Measurements from ENCODE around the gene LMF1.

DNA sequence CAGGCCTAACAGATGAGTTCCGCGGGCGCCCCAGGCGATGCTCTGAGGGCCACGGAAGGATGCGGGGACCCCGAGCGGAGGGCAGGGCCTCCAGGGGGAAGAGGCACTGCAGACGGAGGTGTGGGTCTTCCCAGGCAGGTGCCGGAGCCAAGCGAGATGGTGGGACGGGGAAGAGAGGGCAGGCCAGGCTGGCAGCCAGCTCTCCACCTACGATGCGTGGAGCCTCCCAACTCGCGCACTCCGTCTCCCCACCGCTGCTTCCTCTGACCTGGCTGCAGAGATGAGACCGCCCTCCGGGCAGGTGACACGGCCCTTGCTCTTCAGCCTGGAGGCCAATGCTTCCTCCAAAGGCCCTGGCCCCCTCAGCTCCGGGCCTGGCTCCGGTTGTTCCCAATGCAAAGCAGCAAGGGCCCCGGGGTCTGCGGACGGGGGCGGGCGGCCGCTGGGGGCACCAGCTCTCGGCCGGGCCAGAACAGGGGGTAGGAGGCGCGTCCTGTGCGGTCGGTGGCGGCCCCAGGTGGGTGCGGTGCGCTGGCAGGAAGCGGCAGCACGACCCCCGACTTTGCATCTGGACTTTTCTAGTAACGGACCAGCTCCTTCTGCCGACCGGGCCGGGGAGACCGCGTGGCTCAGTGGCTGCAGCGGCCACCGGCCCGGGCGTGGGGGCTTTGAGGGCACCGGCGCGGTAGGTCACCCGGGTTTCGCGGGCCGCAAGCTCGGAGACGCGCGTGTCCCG is 9.2 kb upstream of the LMF1 start:
- TF ChIP-seq, protein P1, sequence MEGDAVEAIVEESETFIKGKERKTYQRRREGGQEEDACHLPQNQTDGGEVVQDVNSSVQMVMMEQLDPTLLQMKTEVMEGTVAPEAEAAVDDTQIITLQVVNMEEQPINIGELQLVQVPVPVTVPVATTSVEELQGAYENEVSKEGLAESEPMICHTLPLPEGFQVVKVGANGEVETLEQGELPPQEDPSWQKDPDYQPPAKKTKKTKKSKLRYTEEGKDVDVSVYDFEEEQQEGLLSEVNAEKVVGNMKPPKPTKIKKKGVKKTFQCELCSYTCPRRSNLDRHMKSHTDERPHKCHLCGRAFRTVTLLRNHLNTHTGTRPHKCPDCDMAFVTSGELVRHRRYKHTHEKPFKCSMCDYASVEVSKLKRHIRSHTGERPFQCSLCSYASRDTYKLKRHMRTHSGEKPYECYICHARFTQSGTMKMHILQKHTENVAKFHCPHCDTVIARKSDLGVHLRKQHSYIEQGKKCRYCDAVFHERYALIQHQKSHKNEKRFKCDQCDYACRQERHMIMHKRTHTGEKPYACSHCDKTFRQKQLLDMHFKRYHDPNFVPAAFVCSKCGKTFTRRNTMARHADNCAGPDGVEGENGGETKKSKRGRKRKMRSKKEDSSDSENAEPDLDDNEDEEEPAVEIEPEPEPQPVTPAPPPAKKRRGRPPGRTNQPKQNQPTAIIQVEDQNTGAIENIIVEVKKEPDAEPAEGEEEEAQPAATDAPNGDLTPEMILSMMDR (IDR thresholded peaks at IDR 0.05) = no peak
- TF ChIP-seq ZFX (IDR thresholded peaks at IDR 0.05; ENCODE audit: borderline replicate concordance) = no peak
